ENCODE results near the gene KNCN.

Gene KNCN

DNA sequence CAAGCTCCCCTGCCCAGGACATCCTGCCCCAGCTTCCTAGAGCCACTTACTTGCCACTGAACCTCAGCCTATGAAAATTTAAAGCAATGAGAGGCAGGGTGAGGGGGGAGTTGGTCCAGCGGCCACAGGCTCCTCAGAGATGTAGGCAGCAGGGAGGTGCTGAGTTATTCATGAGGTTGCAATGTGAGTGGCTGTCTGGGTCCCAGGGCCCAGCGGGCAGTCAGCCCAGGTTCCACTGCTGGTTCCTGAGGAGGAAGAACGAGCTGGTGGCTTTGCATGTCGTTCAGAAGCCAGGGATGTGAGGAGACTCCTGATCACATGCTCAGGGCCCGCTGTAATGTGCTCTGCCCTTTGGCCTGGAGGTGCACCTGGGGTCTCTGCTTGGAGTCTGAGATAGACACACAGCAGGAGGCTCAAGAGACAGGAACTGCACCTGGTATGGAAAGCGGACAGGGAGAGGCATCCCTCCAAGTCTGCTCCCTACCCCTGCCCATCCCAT, at the start of gene KNCN:
Gene KNCN, minus strand, starts transcription at position 51 of the 499 bp plus-strand sequence. CDS start 432 bp downstream, outside the sequence.
- no peak for DNase-seq (ENCODE audit: low read depth in 2 of 2, low spot score in 1 of 2)

DNA sequence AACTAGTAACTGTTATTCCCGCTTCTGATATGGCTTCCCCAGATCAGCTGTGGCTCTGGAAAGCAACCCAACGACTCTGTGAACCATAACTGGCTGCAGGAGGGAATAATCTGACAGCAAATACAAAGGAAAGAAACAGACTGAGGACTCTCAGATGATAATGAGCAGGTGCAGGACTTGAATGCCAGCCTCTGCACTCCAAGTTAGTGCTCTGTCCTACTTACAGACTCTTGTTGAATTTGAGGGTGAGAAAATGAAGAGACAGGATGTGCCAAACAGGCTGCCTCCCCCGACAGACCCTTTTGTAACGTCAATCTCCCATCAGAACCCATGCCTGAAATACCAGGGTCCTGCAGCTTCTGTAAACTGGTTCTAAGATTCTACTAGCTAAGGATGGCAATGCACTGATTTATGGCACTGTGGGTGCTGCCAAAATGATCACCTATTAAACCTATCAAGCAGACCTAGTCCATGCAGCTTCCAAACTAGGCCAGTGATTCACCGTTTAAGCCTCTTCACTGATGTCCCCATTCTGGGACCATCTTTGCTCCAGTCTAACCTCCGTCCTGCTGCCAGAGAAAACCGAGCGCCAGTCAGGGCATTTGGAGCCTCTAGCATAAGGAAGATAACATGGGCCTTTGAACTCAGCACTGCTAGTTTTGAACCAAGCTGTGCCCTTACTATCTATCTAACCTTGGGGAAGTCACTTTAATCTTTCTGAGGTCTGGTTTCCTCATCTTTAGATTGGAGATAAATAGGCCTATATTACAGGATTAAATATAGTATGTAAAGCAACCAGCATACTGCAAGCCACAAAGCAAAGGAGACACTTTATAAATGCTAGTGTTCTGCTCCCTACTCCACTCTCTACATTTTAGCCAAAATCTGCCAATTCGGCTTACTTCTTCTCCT, 47.9 kb upstream of the KNCN start:
- no peak for DNase-seq (ENCODE audit: low read depth in 2 of 2, low spot score in 1 of 2)

DNA sequence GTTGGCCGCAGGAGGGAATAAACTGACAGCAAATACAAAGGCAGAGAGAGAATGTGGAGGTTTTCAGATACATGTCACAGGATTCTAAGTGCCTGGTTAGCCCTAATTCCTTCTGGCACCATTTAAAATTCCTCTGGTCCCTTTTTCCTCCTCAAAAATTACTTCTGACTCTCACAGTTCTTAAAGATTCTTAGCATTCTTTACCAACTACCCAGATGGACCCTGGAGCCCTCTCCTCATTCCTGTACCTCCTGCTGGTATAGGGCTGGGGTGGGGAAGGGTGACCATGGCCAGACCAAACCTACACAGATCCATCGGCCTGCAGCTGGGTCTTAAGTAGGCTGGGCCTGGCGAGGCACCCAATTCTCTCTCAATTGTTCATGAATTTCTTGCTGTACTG, 45.4 kb upstream of the KNCN start:
- DNase-seq (ENCODE audit: low read depth in 2 of 2, low spot score in 1 of 2) = no peak

DNA sequence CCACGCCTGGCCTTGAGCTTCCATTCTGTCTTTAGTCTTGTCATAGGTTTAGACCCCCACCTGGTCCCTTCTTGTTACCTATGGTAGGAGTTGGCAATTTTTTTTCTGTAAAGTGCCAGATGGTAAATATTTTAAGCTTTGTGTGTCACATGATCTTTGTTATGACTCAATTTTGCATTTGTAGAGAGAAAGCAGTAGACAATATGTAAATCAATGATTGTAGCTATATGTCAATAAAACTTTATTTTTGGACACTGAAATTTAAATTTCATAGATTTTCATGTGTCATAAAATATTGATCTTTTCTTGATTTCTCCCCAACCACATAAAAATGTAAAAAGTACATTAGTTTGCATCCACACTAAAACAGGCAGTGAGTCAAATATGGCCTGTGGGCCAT, 44.6 kb upstream of the KNCN start:
- no peak for DNase-seq (ENCODE audit: low read depth in 2 of 2, low spot score in 1 of 2)

DNA sequence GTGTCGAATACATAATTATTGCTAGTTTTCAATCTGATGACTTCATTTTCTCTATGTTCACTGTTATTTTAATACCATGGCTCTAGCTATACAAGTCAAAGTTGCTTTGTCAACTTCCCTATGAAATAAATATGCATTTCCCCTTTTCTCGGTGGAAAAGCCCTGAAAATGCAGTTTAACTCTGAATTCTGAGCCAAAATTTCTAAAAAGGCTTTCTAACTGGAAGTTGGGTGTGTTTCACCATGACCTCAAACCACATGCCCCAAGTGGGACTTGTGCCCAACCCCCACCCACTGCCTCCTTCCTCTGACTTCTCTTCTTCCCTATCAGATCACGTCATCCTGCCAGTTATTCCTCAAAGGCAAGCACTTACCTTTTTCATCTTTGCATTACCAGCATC, 43.7 kb upstream of the KNCN start:
- DNase-seq (ENCODE audit: low read depth in 2 of 2, low spot score in 1 of 2) = no peak

DNA sequence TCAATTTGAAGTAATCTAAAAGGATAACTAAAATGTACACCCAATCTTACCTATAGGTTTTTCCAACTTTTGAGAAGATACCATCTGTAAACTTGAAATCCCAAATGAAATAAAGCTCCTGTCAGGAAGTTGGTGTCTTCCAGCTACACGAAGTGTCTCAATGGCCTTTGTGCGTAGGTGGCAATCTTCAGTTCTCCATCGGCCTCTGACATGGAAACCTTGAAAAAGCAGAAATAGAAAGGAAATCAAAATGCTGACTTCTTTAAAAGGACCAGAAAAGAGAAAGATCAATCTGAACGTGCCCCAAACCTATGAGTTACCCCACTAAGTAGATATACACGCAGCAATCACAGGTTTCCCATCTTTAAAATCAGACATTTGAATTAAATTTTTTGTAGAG, 42.6 kb upstream of the KNCN start:
- no peak for DNase-seq (ENCODE audit: low read depth in 2 of 2, low spot score in 1 of 2)

DNA sequence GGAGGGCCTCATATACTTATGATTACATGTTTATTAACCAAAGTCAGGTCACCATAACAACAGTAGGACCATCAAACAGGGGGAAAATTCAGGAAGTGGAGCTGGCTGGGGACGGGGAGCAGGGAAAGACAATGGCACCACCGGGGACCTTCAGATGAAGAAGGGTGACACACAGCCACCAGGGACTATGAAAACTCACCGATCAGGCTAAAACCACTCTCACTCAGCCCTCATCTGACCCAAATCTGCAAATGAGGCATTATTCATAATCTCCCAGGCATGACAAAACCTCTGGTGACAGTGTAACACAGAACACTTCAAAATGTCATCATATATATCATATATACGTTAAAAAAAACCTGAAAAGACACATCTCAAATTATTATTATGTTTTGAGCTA, 41.4 kb upstream of the KNCN start:
- DNase-seq (ENCODE audit: low read depth in 2 of 2, low spot score in 1 of 2) = no peak

DNA sequence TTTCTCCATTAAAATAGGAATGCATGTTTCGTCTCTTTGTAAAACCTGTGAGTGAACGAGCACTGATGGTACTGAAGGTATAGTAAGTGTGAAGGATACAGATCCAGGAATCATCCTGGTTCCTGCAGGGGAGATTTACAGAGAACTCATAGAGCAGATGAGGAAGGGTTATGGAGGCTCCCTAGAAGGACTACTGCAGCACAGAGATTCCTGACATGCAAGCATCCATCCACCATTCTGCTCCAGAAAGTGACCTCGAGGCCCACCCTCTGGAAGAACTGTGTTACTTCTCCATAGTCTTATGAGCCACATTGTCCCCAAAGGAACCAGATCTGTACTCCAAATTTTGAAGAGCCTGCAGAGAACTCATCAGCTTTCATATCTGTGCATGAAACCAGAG, 38.1 kb upstream of the KNCN start:
- DNase-seq (ENCODE audit: low read depth in 2 of 2, low spot score in 1 of 2) = no peak

DNA sequence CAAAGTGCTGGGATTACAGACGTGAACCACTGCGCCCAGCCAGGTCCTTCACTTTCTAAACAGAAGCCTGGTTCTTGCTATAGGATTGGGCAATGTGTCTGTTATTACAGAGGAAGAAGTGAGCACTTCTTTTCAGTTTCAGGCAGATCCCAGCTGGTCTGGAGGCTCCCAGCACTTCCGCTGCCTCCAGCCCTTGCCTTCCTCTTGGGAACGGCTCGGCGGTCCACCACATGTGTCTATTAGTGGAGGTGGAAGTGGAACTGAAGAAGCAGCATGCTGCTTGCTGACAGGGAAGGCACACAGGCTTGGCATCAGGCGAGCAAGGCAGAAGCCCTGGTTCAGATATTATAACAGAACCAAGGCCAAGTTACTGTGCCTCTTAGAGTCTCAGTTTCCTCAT, 35.6 kb upstream of the KNCN start:
- DNase-seq (ENCODE audit: low read depth in 2 of 2, low spot score in 1 of 2) = no peak

DNA sequence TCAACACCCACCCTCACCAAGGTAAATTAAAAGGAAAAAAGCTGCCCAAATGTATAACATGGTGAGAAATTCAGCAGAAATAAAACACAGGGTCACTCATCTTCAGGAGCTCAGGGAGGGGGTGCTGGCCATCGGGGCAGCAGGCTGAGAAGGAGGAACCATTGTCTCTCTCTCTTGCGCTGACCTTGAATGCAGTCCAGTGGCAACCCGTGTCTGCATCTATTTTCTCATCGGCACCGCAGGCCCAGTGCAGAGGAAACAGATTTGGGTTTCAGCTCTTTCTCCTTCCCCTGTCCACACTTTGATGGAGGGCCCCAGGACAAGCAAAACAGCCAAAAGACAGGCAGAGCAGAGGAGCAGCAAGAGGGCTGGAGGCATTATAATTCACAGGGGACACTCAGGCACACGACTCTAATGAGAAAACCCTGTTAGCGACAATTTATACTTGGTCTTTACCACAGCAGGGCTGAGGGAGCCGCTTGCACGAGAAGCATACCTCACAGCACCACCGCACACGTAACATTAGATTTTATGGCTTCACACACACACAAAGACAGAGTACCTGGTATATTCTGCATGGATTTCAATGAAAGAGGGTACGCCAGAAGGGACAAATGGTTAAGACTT, 34.0 kb upstream of the KNCN start:
- DNase-seq (ENCODE audit: low read depth in 2 of 2, low spot score in 1 of 2) = no peak

DNA sequence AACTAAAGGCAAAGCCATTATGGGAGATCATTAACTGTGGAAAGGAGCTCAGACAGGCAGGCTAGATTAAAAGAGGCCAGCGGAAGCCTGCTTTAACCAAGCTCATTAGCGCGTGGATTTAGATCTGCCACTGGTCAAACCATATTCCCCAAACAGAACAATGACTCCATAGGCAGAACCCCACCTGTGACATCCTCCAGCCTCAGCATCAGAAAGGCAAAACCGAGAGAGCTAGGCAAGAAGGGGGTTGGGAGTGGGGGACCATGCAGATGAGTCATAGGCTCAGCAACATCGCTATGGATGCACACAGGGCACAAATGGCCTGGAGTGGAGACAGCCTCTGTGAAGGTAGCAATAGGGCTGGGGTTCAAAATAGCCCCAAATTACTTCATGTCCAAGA, 32.0 kb upstream of the KNCN start:
- DNase-seq (ENCODE audit: low read depth in 2 of 2, low spot score in 1 of 2) = no peak

DNA sequence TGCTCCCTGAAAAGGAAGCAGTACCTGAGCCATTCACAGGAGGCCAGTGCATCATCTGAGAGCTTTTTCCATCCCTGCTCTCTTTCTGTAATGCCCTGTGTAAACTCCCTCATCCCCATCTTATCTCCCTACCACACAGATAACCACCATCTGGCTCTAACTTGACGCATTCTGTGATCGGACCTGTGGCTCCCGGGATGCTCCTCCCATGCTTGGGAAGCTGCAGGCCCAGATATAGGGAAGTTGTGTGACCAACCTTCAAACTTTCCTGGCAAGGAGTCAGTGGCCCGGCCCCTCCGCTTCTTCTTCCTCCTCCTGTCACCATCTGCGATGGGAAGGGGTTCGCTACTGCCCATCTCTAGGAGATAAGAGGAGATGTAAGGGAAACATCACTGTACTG, 31.5 kb upstream of the KNCN start:
- DNase-seq (ENCODE audit: low read depth in 2 of 2, low spot score in 1 of 2) = no peak

DNA sequence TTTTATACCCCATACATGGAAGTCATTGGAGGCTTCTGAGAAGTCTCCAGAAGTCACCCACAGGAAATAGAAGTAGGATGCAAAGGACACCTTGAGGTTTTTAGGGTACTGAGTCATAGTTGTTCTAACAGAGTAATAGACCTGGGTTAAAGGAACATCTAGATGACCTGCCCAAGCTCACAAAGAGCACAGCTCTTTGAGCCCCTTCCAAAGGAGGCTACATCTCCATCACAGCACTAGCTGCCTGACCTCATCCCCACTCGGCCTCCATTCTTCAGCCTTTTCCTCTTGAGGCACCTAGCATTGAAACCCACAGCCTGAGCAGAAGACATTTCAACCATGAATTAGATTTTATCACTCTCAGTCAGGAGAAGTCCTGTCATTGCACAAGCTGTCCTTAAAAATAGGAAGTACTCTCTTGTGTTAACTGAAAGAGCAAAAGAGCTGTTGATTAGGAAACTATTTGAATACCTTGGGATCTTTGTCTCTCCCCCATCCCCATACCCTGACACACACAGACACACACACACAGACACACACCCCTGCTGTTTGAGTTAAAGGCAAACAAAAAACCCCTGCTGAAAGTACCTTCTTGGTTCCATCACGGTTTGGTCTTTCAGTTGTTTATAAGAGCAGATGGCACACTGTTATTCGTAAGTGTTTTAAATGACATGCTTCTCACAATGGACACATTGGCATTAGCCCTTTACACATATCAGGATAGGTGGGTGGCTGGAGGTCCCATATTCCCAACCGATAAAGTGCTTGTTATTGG, 30.4 kb upstream of the KNCN start:
- DNase-seq (ENCODE audit: low read depth in 2 of 2, low spot score in 1 of 2) = no peak

DNA sequence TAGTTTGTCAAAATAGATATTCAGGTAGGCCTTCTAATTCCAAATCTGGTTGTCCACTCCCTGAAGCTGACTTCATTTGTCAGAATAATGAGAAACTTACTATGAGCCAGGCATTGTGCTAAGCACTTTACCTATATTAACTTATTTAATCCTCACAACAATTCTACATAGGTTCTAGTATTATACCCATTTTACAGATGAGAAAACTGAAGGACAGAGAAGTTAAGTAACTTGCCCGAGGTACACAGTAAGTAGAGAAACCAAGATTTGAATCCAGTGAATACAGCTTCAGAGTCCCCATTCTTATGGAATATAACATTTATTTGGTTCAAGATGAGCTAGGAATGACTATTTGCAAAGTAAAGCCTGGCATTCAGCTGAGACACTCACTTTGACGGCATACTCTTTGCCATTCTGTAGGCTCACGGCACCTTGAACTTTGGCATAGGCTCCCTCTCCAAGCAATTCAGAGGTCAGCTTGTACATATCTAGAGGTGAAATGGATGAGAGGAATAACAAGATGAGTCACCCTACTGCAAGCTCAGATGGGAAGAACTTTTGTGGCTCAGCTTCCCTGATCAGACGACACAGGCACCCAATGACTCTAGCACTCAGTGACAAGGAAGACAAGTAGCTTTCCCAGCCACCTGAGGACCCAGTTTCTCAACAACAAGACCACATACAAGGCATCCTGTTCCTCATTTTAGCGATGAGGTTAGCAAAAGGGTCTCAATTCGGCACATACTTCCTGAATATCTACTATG, 28.9 kb upstream of the KNCN start:
- no peak for DNase-seq (ENCODE audit: low read depth in 2 of 2, low spot score in 1 of 2)

DNA sequence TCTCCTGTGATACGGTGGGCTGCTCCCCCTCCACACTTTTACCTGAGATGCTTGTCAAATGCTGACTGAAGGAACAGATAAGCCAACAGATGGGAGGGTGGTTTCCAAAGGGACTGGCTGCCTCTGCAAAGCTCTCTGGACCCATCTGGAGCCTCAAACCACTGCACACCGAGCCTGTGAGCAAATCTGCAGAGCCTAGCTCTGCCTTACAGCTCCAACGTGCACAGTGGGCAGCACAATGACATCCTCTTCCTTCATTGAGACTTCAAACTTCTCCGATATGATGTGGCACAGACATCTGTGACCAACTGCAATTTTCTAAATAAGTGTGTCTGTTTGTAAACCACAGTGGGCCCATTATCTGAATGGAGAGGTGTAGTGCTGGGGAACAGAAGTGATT, 26.2 kb upstream of the KNCN start:
- DNase-seq (ENCODE audit: low read depth in 2 of 2, low spot score in 1 of 2) = no peak

DNA sequence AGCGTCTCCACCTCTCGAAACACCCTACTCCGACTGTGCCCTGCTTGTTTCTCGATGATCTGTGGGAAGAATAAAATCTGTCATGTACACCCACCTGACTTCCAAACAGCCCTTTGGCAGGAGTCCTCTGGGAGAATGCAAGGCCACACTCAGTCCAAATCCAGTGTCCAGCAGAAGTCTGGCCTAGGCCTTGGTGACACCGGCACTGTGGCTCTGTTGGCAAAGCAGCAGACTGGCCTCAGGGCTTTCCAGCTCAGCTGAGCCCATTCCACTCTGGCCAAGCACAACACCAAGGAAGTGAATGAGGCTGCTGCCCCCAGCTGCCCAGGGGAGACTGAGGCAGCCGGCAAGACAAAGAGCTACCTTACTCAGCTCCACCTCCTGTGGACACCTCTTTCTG, 25.1 kb upstream of the KNCN start:
- no peak for DNase-seq (ENCODE audit: low read depth in 2 of 2, low spot score in 1 of 2)

DNA sequence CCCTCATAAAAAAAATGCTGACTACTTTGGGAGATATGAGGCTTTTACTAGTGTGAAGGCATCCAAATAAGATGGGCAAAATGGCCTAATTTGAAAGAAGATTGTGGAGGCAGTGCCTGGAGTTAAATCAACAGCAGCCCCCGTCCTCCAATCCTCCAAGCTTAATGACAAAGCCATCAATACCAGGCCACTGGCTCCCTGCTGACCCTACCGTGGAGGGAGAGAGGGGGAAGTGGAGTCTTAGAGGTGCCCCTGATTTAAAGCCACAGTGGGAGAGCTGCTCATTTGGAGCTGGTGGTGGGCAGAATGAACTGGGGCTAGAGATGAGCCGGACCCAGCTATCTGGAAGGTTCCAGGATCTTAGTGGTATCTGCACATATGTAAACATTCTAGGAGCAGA, 24.3 kb upstream of the KNCN start:
- no peak for DNase-seq (ENCODE audit: low read depth in 2 of 2, low spot score in 1 of 2)

DNA sequence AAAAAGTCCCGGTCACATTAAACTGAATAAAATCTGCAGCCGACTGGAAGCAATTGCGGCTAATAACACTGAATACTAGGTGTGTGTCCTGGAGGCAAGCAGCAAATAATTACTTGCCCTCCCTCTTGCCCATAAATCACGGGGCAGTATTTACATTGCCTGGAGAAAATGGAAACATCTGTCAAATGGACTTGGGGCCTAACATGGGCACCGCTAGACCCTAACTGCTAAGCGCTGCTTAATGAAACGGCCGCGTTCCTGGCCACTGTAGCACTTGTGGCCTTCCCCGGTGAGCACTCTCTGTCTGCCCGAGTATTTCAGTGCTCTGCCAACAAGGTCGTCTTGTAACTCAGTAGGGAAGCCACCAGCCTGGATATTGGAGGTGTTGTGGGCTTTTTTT, 23.9 kb upstream of the KNCN start:
- DNase-seq (ENCODE audit: low read depth in 2 of 2, low spot score in 1 of 2) = no peak

DNA sequence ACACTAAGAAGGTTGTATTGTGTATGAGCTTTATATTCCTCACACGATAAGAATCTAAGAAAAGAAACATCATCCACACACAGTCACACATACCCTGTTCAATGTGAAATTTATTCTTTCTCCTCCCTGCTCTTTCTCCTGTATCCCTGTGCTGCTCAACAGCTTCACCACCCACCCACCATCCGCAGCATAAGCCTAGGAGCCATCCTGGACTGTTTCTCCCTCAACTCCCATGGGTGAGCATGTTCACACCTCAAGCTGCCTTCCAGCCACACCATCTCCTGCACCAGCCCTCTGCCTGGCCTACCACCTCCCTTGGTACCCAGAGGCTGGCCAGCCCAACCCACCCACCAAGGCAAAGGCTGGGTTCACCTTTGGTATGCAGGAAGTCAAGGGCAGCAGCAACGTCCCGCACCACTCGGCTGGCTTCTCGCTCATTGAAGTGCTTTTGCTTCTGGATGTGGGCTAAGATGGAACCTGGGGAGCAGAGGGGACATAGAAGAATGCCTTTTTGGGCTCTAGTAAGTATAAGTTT, 20.3 kb upstream of the KNCN start:
- no peak for DNase-seq (ENCODE audit: low read depth in 2 of 2, low spot score in 1 of 2)

DNA sequence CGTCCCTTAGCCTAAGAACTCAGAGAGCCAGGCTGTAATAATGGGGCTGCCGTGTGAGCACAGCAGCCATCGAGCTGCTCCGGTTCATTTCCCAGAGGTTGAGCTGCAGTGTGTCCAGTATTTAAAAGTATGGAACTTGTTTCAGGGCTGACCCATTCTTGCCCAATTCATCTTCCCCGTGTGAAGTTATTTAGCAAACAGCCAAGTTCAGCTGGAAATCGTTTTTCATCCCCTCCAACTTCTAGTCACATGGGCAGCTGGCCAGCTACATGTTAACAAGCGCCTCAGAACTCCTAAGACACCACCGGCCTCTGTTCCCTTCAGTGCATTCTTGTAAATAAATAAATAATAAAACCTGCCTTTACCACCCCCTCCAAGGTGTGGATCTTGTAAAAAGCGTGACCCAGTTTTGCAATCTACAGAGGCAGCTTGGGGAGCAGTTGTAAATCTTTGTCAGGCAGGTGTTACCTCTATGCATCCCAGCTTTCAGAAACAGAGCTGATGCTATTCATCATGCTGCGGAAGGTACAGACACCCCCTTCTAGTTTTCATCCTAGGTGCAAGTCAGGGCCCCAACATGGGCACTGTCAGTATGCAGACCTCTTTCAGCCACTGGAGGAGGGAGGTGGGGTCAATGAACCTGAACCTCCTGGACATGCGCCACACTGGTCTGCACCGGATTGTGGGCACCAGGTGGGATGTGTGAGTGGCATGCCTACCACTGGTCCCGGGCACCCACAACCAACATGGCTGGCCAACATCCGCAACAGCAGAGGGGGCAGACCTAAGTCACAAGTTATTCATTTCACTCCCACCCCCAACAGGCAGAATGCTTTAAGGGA, 18.7 kb upstream of the KNCN start:
- DNase-seq (ENCODE audit: low read depth in 2 of 2, low spot score in 1 of 2) = no peak
